Neutrophil (primary cell): ENCODE results near the gene CTNND2.

Source experiments
- H3K27ac ChIP-seq: fragments of 200-600 bp; sonication (generic); 2 replicates; pipeline ENCODE4 v1.5.1; 2016; ENCODE audit warnings: mild to moderate bottlenecking, moderate library complexity
- H3K27me3 ChIP-seq: fragments of 200-600 bp; sonication (generic); 2 replicates; pipeline ENCODE4 v1.6.0; 2016; ENCODE audit warnings: mild to moderate bottlenecking
- H3K36me3 ChIP-seq: fragments of 200-600 bp; sonication (generic); 2 replicates; pipeline ENCODE4 v1.5.1; 2017
- H3K4me1 ChIP-seq, 2 experiments: fragments of 200-600 bp in 1 of 2; sonication (generic) in 1 of 2; 1 replicate in 1 of 2; 2 replicates in 1 of 2; pipeline versions ENCODE4 v1.5.1 to v1.6.1; 2013 to 2016; ENCODE audit warnings: low read depth in 1 of 2, low read length in 1 of 2, mild to moderate bottlenecking in 1 of 2, moderate library complexity in 1 of 2; ENCODE audit not compliant: control insufficient read depth in 1 of 2, insufficient read depth in 1 of 2
- H3K4me3 ChIP-seq, 2 experiments: fragments of 200-600 bp in 1 of 2; sonication (generic) in 1 of 2; 1 replicate in 1 of 2; 2 replicates in 1 of 2; pipeline ENCODE4 v1.5.1; 2013 to 2016; ENCODE audit warnings: low read depth in 1 of 2, low read length in 1 of 2, mild to moderate bottlenecking in 1 of 2, moderate library complexity in 1 of 2
- H3K9me3 ChIP-seq: fragments of 200-600 bp; sonication (generic); 2 replicates; pipeline ENCODE4 v1.5.1; 2016
- CTCF ChIP-seq: fragments of 200-600 bp; sonication (generic); IDR thresholded peaks from 2 replicates; pipeline ENCODE4 v1.5.1; 2016; ENCODE audit warnings: antibody characterized with exemption

Gene CTNND2

GRCh38 chr5:11407556-11408145, 496.6 kb downstream of the CTNND2 start:
- H3K36me3 ChIP-seq: no peaks in the 10 kb centered on the region

GRCh38 chr5:11400316-11400715, 503.9 kb downstream of the CTNND2 start:
- H3K36me3 ChIP-seq: no peaks in the 10 kb centered on the region
- no peak for TF ChIP-seq CTCF
- H3K4me1 ChIP-seq: no peaks in the 10 kb centered on the region
- peaks cover 7% of the 10 kb centered on the region for H3K27me3 ChIP-seq
- H3K9me3 ChIP-seq: no peaks in the 10 kb centered on the region
- H3K27ac ChIP-seq: no peak overlapping the region
- H3K4me3 ChIP-seq: no peak overlapping the region

More at GRCh38 chr5:11407556-11408145, 496.6 kb downstream of the CTNND2 start:
- no peak for TF ChIP-seq CTCF
- Histone ChIP-seq H3K9me3 (no peaks in the 10 kb centered on the region), H3K27ac (no peak overlapping the region), H3K27me3 (no peaks in the 10 kb centered on the region), H3K4me3 (no peak overlapping the region), H3K4me1 (no peaks in the 10 kb centered on the region)

- no peak overlapping the region for H3K27ac ChIP-seq
- no peak for TF ChIP-seq CTCF
- H3K4me3 ChIP-seq: no peak overlapping the region
- no peaks in the 10 kb centered on the region for H3K4me1 ChIP-seq
- no peaks in the 10 kb centered on the region for H3K36me3 ChIP-seq
- peaks cover 7% of the 10 kb centered on the region for H3K27me3 ChIP-seq
- H3K9me3 ChIP-seq: no peaks in the 10 kb centered on the region
Measured at GRCh38 chr5:11398728-11399127, 505.5 kb downstream of the CTNND2 start.

- Histone ChIP-seq H3K9me3 (no peaks in the 10 kb centered on the region), H3K27me3 (peaks cover 7% of the 10 kb centered on the region), H3K36me3 (no peaks in the 10 kb centered on the region), H3K4me1 (no peaks in the 10 kb centered on the region), H3K27ac (no peak overlapping the region), H3K4me3 (no peak overlapping the region)
- TF ChIP-seq CTCF: no peak
Measured at GRCh38 chr5:11397549-11397948, 506.7 kb downstream of the CTNND2 start.

- no peak for TF ChIP-seq CTCF
- Histone ChIP-seq H3K4me1 (no peaks in the 10 kb centered on the region), H3K36me3 (no peaks in the 10 kb centered on the region), H3K9me3 (no peaks in the 10 kb centered on the region), H3K27ac (no peak overlapping the region), H3K4me3 (no peak overlapping the region), H3K27me3 (peaks cover 7% of the 10 kb centered on the region)
Measured at GRCh38 chr5:11396917-11397316, 507.3 kb downstream of the CTNND2 start.
